T-cell (primary cell): ENCODE data around the gene GPR143. TPM values are rescaled to one million over a fixed set of nuclear protein-coding genes. Genes with fewer than 3 reads are reported as not detected.

ENCODE experiments used
- ATAC-seq, 4 experiments: fragments of 200-7000 bp in 3 of 4; fragments of 150-1000 bp in 1 of 4; cut with Tn5 transposase; replicated peaks in 1 of 4; 1 replicate in 3 of 4; 2 replicates in 1 of 4; pipeline ENCODE4 v1.10.0; 2021; ENCODE audit warnings: moderate library complexity in 3 of 4, mild to moderate bottlenecking in 2 of 4, moderate number of reproducible peaks in 1 of 4
- CTCF ChIA-PET, 2 donors: fragments of 300-600 bp; sonication (Branson Sonifier 250); formaldehyde crosslinking; loops; one replicate each; lab custom pipeline; 2022; ENCODE audit warnings: antibody characterized with exemption in 2 of 2; lab: Charles Lee
- POLR2A ChIA-PET, 2 donors: fragments of 300-600 bp; sonication (Branson Sonifier 250); formaldehyde crosslinking; loops; one replicate each; lab custom pipeline; 2022; ENCODE audit warnings: antibody characterized with exemption in 2 of 2; lab: Charles Lee
- DNase-seq, 35 experiments: peaks; one replicate each; pipeline versions ENCODE4 v3.0.0 to v3.0.0-alpha.2; 2013 to 2023
- H3K27ac ChIP-seq: one replicate; pipeline ENCODE4 v1.5.1; 2013; ENCODE audit warnings: low read length
- H3K27me3 ChIP-seq, 2 experiments: replicated peaks in 1 of 2; 1 replicate in 1 of 2; 2 replicates in 1 of 2; pipeline versions ENCODE4 v1.6.1 to v1.7.0; 2013; ENCODE audit warnings: low read length in 1 of 2, mixed read lengths in 1 of 2; ENCODE audit not compliant: control insufficient read depth in 2 of 2, insufficient read depth in 2 of 2; ENCODE audit errors: extremely low read depth in 1 of 2
- H3K36me3 ChIP-seq, 2 donors: 1 replicate in 1 of 2; 2 replicates in 1 of 2; pipeline versions ENCODE4 v1.6.1 to v1.7.0; 2013; ENCODE audit warnings: low read length in 1 of 2; ENCODE audit not compliant: control insufficient read depth in 2 of 2, insufficient read depth in 1 of 2; ENCODE audit errors: extremely low read depth in 1 of 2
- H3K4me1 ChIP-seq, 2 experiments: 1 replicate in 1 of 2; 2 replicates in 1 of 2; pipeline versions ENCODE4 v1.6.1 to v1.7.0; 2013; ENCODE audit warnings: low read length in 2 of 2, mixed read lengths in 1 of 2; ENCODE audit not compliant: insufficient read depth in 2 of 2, control insufficient read depth in 1 of 2; ENCODE audit errors: extremely low read depth in 1 of 2
- H3K4me3 ChIP-seq, 2 donors: 1 replicate in 1 of 2; 2 replicates in 1 of 2; pipeline versions ENCODE4 v1.5.1 to v1.7.0; 2013; ENCODE audit warnings: mild to moderate bottlenecking in 2 of 2, low read length in 1 of 2, moderate library complexity in 1 of 2; ENCODE audit not compliant: control insufficient read depth in 1 of 2; ENCODE audit errors: extremely low read depth in 1 of 2
- H3K9me3 ChIP-seq: 2 replicates; pipeline ENCODE4 v1.7.0; 2013
- H3K27ac Mint-ChIP-seq, 2 donors: one replicate each; pipeline ENCODE4 v1.8.0; 2020 to 2021; ENCODE audit warnings: mild to moderate bottlenecking in 2 of 2, mixed read lengths in 2 of 2
- H3K27me3 Mint-ChIP-seq, 2 donors: one replicate each; pipeline ENCODE4 v1.8.0; 2021 to 2022; ENCODE audit warnings: mixed read lengths in 2 of 2
- H3K36me3 Mint-ChIP-seq: one replicate; pipeline ENCODE4 v1.8.0; 2021; ENCODE audit warnings: mixed read lengths
- H3K4me1 Mint-ChIP-seq, 3 donors: one replicate each; pipeline ENCODE4 v1.8.0; 2020 to 2022; ENCODE audit warnings: mixed read lengths in 3 of 3, mild to moderate bottlenecking in 1 of 3
- H3K4me3 Mint-ChIP-seq, 3 donors: one replicate each; pipeline ENCODE4 v1.8.0; 2020 to 2022; ENCODE audit warnings: mild to moderate bottlenecking in 3 of 3, mixed read lengths in 3 of 3, moderate library complexity in 3 of 3
- H3K9me3 Mint-ChIP-seq, 3 donors: one replicate each; pipeline ENCODE4 v1.8.0; 2020 to 2022; ENCODE audit warnings: mixed read lengths in 3 of 3
- WGBS: methylation state at CpG from one replicate; pipeline ENCODE4 v1.1.5; 2013; ENCODE audit warnings: missing lambda C conversion rate; ENCODE audit not compliant: insufficient coverage; 5-methylcytosine and 5-hydroxymethylcytosine counted together
- total RNA-seq, 35 experiments: library from RNA in 6 of 35; stranded (reverse) in 6 of 35; fragments of 120-200 nt in 1 of 35; gene quantifications; one replicate each; pipeline versions ENCODE4 v1.2.1 to v1.2.4 and lab custom pipeline; 2013 to 2026

GPR143 gene
- total RNA-seq, 5 donors from 2014 or later (not counting 1 experiment from before 2014, with no cell fraction given) = not detected

- DNase-seq (no peak), ATAC-seq (no peak)
- CTCF ChIA-PET = no interaction called here
- Mint-ChIP-seq H3K27me3 (peaks cover 19 to 34% of the 10 kb centered on the region in 2 donors), H3K27ac (no peak overlapping the region), H3K4me1 (peaks cover 0 to 4% (median 4%) of the 10 kb centered on the region in 3 donors), H3K9me3 (no peaks in the 10 kb centered on the region), H3K36me3 (no peaks in the 10 kb centered on the region), H3K4me3 (peak overlapping the region; percentile 31 to 55 (median 45))
- Histone ChIP-seq H3K4me1 (no peaks in the 10 kb centered on the region), H3K4me3 (peak overlapping the region in 1 of 2 donors; percentile 2), H3K9me3 (no peaks in the 10 kb centered on the region), H3K27me3 (peaks cover 10 to 23% of the 10 kb centered on the region in 2 experiments), H3K36me3 (no peaks in the 10 kb centered on the region), H3K27ac (no peak overlapping the region)
- POLR2A ChIA-PET = no interaction called here
- whole genome bisulfite sequencing = no CpG with 5 or more reads among the region's 45 CpGs
Measured at GRCh38 chrX:9786798-9787635, 21.4 kb upstream of the GPR143 start.

GRCh38 chrX:9785944-9786797, 20.5 kb upstream of the GPR143 start, which contains the start of gene SHROOM2:
Gene SHROOM2, plus strand, starts transcription at chrX:9786429. Its CDS starts 117 bp downstream, at chrX:9786546.
- Histone ChIP-seq H3K9me3 (no peaks in the 10 kb centered on the region), H3K4me3 (peak within 1 kb of the TSS in 1 of 2 donors; percentile 2), H3K27me3 (peaks cover 10 to 23% of the 10 kb centered on the region in 2 experiments), H3K27ac (no peak within 1 kb of the TSS), H3K4me1 (no peaks in the 10 kb centered on the region), H3K36me3 (no peaks in the 10 kb centered on the region)
- no peak for DNase-seq
- ATAC-seq = no peak
- peaks cover 19 to 34% of the 10 kb centered on the region in 2 donors for H3K27me3 Mint-ChIP-seq
- 4% methylated on average over 47 of the region's 132 CpGs for WGBS
- peak within 1 kb of the TSS; percentile 31 to 55 (median 45) for H3K4me3 Mint-ChIP-seq
- H3K36me3 Mint-ChIP-seq = no peaks in the 10 kb centered on the region
- POLR2A ChIA-PET = no interaction called here
- H3K9me3 Mint-ChIP-seq = no peaks in the 10 kb centered on the region
- H3K4me1 Mint-ChIP-seq = peaks cover 0 to 4% (median 4%) of the 10 kb centered on the region in 3 donors
- CTCF ChIA-PET = interaction anchor here in 1 of 2 donors (0.5 kb wide), 1 partner anchor 664 kb away, joined by 3 read pairs; no protein-coding TSS in a partner anchor
- no peak within 1 kb of the TSS for H3K27ac Mint-ChIP-seq

GRCh38 chrX:9785254-9785943, 19.8 kb upstream of the GPR143 start:
- Histone ChIP-seq H3K4me1 (no peaks in the 10 kb centered on the region), H3K9me3 (no peaks in the 10 kb centered on the region), H3K4me3 (no peak overlapping the region), H3K27ac (no peak overlapping the region), H3K27me3 (peaks cover 10 to 23% of the 10 kb centered on the region in 2 experiments), H3K36me3 (no peaks in the 10 kb centered on the region)
- H3K36me3 Mint-ChIP-seq = no peaks in the 10 kb centered on the region
- peaks cover 0 to 4% (median 4%) of the 10 kb centered on the region in 3 donors for H3K4me1 Mint-ChIP-seq
- DNase-seq = no peak
- H3K27me3 Mint-ChIP-seq = peaks cover 19 to 30% of the 10 kb centered on the region in 2 donors
- H3K27ac Mint-ChIP-seq = no peak overlapping the region
- POLR2A ChIA-PET = no interaction called here
- H3K4me3 Mint-ChIP-seq = peak overlapping the region in 1 of 3 donors; percentile 23
- no peak for ATAC-seq
- H3K9me3 Mint-ChIP-seq = no peaks in the 10 kb centered on the region
- CTCF ChIA-PET = interaction anchor here in 1 of 2 donors (0.5 kb wide), 1 partner anchor 664 kb away, joined by 3 read pairs; no protein-coding TSS in a partner anchor
- WGBS = 6% methylated on average over 47 of the region's 58 CpGs

- H3K9me3 ChIP-seq = no peaks in the 10 kb centered on the region
- H3K4me3 ChIP-seq = no peak overlapping the region
- Mint-ChIP-seq H3K4me3 (no peak overlapping the region), H3K27ac (no peak overlapping the region), H3K9me3 (no peaks in the 10 kb centered on the region), H3K27me3 (peaks cover 20 to 27% of the 10 kb centered on the region in 2 donors), H3K36me3 (no peaks in the 10 kb centered on the region), H3K4me1 (peaks cover 0 to 4% (median 4%) of the 10 kb centered on the region in 3 donors)
- ATAC-seq (no peak), DNase-seq (no peak)
- no peaks in the 10 kb centered on the region for H3K36me3 ChIP-seq
- peaks cover 8 to 16% of the 10 kb centered on the region in 2 experiments for H3K27me3 ChIP-seq
- no peak overlapping the region for H3K27ac ChIP-seq
- ChIA-PET CTCF (no interaction called here), POLR2A (no interaction called here)
- H3K4me1 ChIP-seq = no peaks in the 10 kb centered on the region
- WGBS = no CpG with 5 or more reads among the region's 8 CpGs
Measured at GRCh38 chrX:9784332-9784731, 18.7 kb upstream of the GPR143 start.

- Mint-ChIP-seq H3K27ac (no peak overlapping the region), H3K9me3 (no peaks in the 10 kb centered on the region), H3K27me3 (peaks cover 9 to 11% of the 10 kb centered on the region in 2 donors), H3K4me3 (no peak overlapping the region), H3K4me1 (peaks cover 0 to 3% (median under 1%) of the 10 kb centered on the region in 3 donors), H3K36me3 (no peaks in the 10 kb centered on the region)
- H3K27me3 ChIP-seq = peaks cover 0 to 12% of the 10 kb centered on the region in 2 experiments
- DNase-seq = no peak
- no peaks in the 10 kb centered on the region for H3K4me1 ChIP-seq
- CTCF ChIA-PET = interaction anchor here in 1 of 2 donors (0.5 kb wide), 1 partner anchor 1698 kb away, joined by 7 read pairs; no protein-coding TSS in a partner anchor
- no peak overlapping the region for H3K27ac ChIP-seq
- H3K36me3 ChIP-seq = no peaks in the 10 kb centered on the region
- H3K9me3 ChIP-seq = no peaks in the 10 kb centered on the region
- POLR2A ChIA-PET = no interaction called here
- no peak overlapping the region for H3K4me3 ChIP-seq
- no CpG with 5 or more reads among the region's 7 CpGs for WGBS
- no peak for ATAC-seq
Measured at GRCh38 chrX:9781941-9782340, 16.3 kb upstream of the GPR143 start.
